Measurements from ENCODE around the gene RFLNA.

GRCh38 chr12:124327362-124328043 is 32.6 kb downstream of the RFLNA start:
- TF ChIP-seq CTCF (IDR thresholded peaks at IDR 0.05) (no peak), POLR2A (IDR thresholded peaks at IDR 0.05) (no peak), POLR2AphosphoS5 (IDR thresholded peaks at IDR 0.05) (no peak)

All from suprapubic skin (tissue), 4 donors.